ENCODE measurements around the gene F8A3. TPM values are rescaled to one million over a fixed set of nuclear protein-coding genes. Genes with fewer than 3 reads are reported as not detected.
A peak's percentile ranks its signal among the peaks of the same experiment; 100 is the strongest.

The F8A3 gene
- total and polyA plus RNA-seq, 9 of the 15 experiments (the other 6 are each of a cell fraction or from before 2014, with no cell fraction given): not detected

DNA sequence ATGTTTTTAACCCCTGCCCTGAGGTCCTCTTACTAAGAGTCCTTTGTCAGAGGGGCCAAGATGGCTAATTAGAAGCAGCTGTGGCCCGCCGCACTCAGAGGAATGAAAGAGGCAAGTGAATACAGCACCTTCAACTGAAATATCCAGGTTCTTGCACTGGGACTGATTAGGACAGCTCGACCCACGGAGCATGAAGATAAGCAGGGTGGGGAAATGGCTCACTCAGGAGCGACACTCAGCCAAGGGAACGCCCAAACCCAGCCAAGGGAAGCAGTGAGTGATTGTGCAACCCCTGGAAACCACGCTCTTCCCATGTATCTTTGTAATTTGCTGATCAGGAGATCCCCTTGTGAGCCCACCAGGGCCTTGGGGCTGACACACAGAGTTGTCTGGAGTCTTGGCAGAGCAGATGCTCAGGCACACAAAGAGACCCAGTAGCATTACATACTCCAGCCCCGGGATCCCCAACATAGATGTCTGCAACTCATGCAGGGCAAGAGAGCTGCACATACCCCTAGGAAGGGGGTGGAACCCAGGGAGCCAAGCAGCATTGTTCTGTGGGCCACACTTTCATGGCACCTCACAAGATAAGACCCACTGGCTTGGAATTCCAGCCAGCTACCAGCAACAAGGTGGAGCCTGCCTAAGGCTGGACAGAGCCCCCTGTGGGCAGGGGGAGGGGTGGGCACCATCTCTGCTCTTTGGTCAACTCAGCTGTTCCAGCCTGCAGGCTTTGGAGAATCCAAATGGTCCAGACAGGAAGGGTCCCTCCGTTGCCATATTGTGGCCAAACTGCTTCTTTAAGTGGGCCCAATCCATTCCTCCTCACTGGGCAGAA lies 23.3 kb downstream of the F8A3 start (continued):
- peak in 1 of 2 experiments; percentile 64; a peak in 1 of 4 replicates for TF ChIP-seq UBTF (IDR thresholded peaks at IDR 0.05; ENCODE audit: borderline replicate concordance in 1 of 2, low read depth in 2 of 2, low read length in 2 of 2)
- no peak for TF ChIP-seq NR2F6 (CRISPR knock-in tag; IDR thresholded peaks at IDR 0.05)
- TF ChIP-seq SMAD3 (CRISPR knock-in tag; conservative IDR thresholded peaks at IDR 0.05): no peak
- no peak for TF ChIP-seq HMGN3 (IDR thresholded peaks at IDR 0.05; ENCODE audit: borderline replicate concordance, extremely low read depth, insufficient read length, low read depth, low read length)
- TF ChIP-seq, protein P1, sequence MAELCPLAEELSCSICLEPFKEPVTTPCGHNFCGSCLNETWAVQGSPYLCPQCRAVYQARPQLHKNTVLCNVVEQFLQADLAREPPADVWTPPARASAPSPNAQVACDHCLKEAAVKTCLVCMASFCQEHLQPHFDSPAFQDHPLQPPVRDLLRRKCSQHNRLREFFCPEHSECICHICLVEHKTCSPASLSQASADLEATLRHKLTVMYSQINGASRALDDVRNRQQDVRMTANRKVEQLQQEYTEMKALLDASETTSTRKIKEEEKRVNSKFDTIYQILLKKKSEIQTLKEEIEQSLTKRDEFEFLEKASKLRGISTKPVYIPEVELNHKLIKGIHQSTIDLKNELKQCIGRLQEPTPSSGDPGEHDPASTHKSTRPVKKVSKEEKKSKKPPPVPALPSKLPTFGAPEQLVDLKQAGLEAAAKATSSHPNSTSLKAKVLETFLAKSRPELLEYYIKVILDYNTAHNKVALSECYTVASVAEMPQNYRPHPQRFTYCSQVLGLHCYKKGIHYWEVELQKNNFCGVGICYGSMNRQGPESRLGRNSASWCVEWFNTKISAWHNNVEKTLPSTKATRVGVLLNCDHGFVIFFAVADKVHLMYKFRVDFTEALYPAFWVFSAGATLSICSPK (IDR thresholded peaks at IDR 0.05; ENCODE audit: borderline replicate concordance): no peak
- TF ChIP-seq HMGXB4 (CRISPR knock-in tag; IDR thresholded peaks at IDR 0.05): no peak
- TF ChIP-seq ELF4 (CRISPR knock-in tag; IDR thresholded peaks at IDR 0.05): no peak
- peak; percentile 60; the same call in 1 of the 2 replicates for TF ChIP-seq JUND (IDR thresholded peaks at IDR 0.05; ENCODE audit: borderline replicate concordance, low read depth, low read length)
- TF ChIP-seq JUND (tag; IDR thresholded peaks at IDR 0.05; ENCODE audit: borderline replicate concordance, low read depth, low read length): peak; percentile 24; the same call in 1 of the 3 replicates
- no peak for TF ChIP-seq PBX2 (CRISPR knock-in tag; IDR thresholded peaks at IDR 0.05; ENCODE audit: low read depth)
- no peak for TF ChIP-seq PBX2 (tag; conservative IDR thresholded peaks at IDR 0.05; ENCODE audit: low read depth)
- TF ChIP-seq CSDE1 (IDR thresholded peaks at IDR 0.05): no peak
- TF ChIP-seq BRF1 (IDR thresholded peaks at IDR 0.05; ENCODE audit: borderline replicate concordance, extremely low read depth, insufficient read length): no peak
- no peak for TF ChIP-seq ZNF3 (CRISPR knock-in tag; IDR thresholded peaks at IDR 0.05)
- no peak for TF ChIP-seq SRSF9 (IDR thresholded peaks at IDR 0.05; ENCODE audit: borderline replicate concordance, low read depth, low read length)
- TF ChIP-seq TAF7 (tag; IDR thresholded peaks at IDR 0.05): no peak
- TF ChIP-seq JUN (IDR thresholded peaks at IDR 0.05; ENCODE audit: borderline replicate concordance, low read depth, low read length): no peak
- TF ChIP-seq JUN (CRISPR knock-in tag; IDR thresholded peaks at IDR 0.05; ENCODE audit: borderline replicate concordance): no peak
- no peak for TF ChIP-seq ZNF75A (CRISPR knock-in tag; IDR thresholded peaks at IDR 0.05)
